DOHH2 (cell line): ENCODE results near the gene GJA1.

Experiments
- H3F3A ChIP-seq: fragments of 200-600 bp; sonication (generic), shearing (Covaris generic); 2 replicates; pipeline ENCODE4 v1.6.0; 2016; ENCODE audit warnings: antibody characterized with exemption, mild to moderate bottlenecking; ENCODE audit not compliant: control insufficient read depth, insufficient read depth
- H3K27ac ChIP-seq: fragments of 200-600 bp; sonication (generic); 2 replicates; pipeline ENCODE4 v1.5.1; 2014; ENCODE audit warnings: low read depth, mild to moderate bottlenecking, low read length, moderate library complexity
- H3K27me3 ChIP-seq: fragments of 200-600 bp; sonication (generic); 2 replicates; pipeline ENCODE4 v1.6.1; 2014; ENCODE audit warnings: mild to moderate bottlenecking, low read length, mixed read lengths; ENCODE audit not compliant: control insufficient read depth
- H3K36me3 ChIP-seq: fragments of 200-600 bp; sonication (generic); 2 replicates; pipeline ENCODE4 v1.6.1; 2014; ENCODE audit warnings: mild to moderate bottlenecking, low read length, moderate library complexity, mixed read lengths; ENCODE audit not compliant: control insufficient read depth
- H3K4me1 ChIP-seq: fragments of 200-600 bp; sonication (generic); 2 replicates; pipeline ENCODE4 v1.6.1; 2014; ENCODE audit warnings: mild to moderate bottlenecking, low read length, mixed read lengths; ENCODE audit not compliant: control insufficient read depth
- H3K4me2 ChIP-seq: fragments of 200-600 bp; sonication (generic); 2 replicates; pipeline ENCODE4 v1.6.0; 2014; ENCODE audit warnings: mild to moderate bottlenecking, low read length, moderate library complexity
- H3K4me3 ChIP-seq: fragments of 200-600 bp; sonication (generic); 2 replicates; pipeline ENCODE4 v1.5.1; 2014; ENCODE audit warnings: mild to moderate bottlenecking, low read length, mixed read lengths
- H3K79me2 ChIP-seq: fragments of 200-600 bp; sonication (generic); 2 replicates; pipeline ENCODE4 v1.6.1; 2014; ENCODE audit warnings: mild to moderate bottlenecking, low read length, mixed read lengths; ENCODE audit not compliant: control insufficient read depth
- H3K9me2 ChIP-seq: fragments of 200-600 bp; sonication (generic); replicated peaks from 2 replicates; pipeline ENCODE4 v1.6.1; 2014; ENCODE audit warnings: mild to moderate bottlenecking, low read length, mixed read lengths; ENCODE audit not compliant: control insufficient read depth
- H3K9me3 ChIP-seq: fragments of 200-600 bp; sonication (generic); 2 replicates; pipeline ENCODE4 v1.6.1; 2014; ENCODE audit warnings: antibody characterized with exemption, low read length, mixed read lengths; ENCODE audit not compliant: control insufficient read depth, insufficient read depth
- H4K20me1 ChIP-seq: fragments of 200-600 bp; sonication (generic); 2 replicates; pipeline ENCODE4 v1.6.0; 2014; ENCODE audit warnings: low read depth, mild to moderate bottlenecking, antibody characterized with exemption, low read length, moderate library complexity; ENCODE audit not compliant: control insufficient read depth, insufficient read depth
- CTCF ChIP-seq: fragments of 200-600 bp; sonication (generic); IDR thresholded peaks from one replicate; pipeline ENCODE4 v1.5.1; 2014; ENCODE audit warnings: antibody characterized with exemption, mild to moderate bottlenecking, low read depth, low read length; ENCODE audit not compliant: poor library complexity, severe bottlenecking
- EZH2phosphoT487 ChIP-seq: fragments of 200-600 bp; sonication (generic); IDR thresholded peaks from 2 replicates; pipeline ENCODE4 v1.6.1; 2017; ENCODE audit warnings: borderline replicate concordance, mild to moderate bottlenecking, antibody characterized with exemption, low read length, moderate library complexity, mixed read lengths

The GJA1 gene

GRCh38 chr6:121418346-121418745 is 17.1 kb upstream of the GJA1 start:
- Histone ChIP-seq H3K79me2 (no peaks in the 10 kb centered on the region), H3K9me3 (no peaks in the 10 kb centered on the region), H3K9me2 (no peaks in the 10 kb centered on the region), H3F3A (no peaks in the 10 kb centered on the region), H4K20me1 (no peaks in the 10 kb centered on the region), H3K27me3 (no peaks in the 10 kb centered on the region), H3K4me2 (no peak overlapping the region), H3K36me3 (no peaks in the 10 kb centered on the region), H3K27ac (no peak overlapping the region), H3K4me1 (no peaks in the 10 kb centered on the region), H3K4me3 (no peak overlapping the region)
- TF ChIP-seq CTCF (no peak), EZH2phosphoT487 (no peak)

GRCh38 chr6:121426686-121427085 is 8.8 kb upstream of the GJA1 start:
- no peaks in the 10 kb centered on the region for H3K9me2 ChIP-seq
- no peaks in the 10 kb centered on the region for H3K9me3 ChIP-seq
- H3K36me3 ChIP-seq, result no peaks in the 10 kb centered on the region
- no peaks in the 10 kb centered on the region for H3K4me1 ChIP-seq
- H3K4me2 ChIP-seq, result no peak overlapping the region
- H3F3A ChIP-seq, result no peaks in the 10 kb centered on the region
- no peak overlapping the region for H3K4me3 ChIP-seq
- no peaks in the 10 kb centered on the region for H4K20me1 ChIP-seq
- no peaks in the 10 kb centered on the region for H3K27me3 ChIP-seq
- no peak for TF ChIP-seq EZH2phosphoT487
- TF ChIP-seq CTCF, result no peak
- no peak overlapping the region for H3K27ac ChIP-seq
- no peaks in the 10 kb centered on the region for H3K79me2 ChIP-seq

GRCh38 chr6:121428872-121429756 is 6.3 kb upstream of the GJA1 start:
- Histone ChIP-seq H3K9me2 (no peaks in the 10 kb centered on the region), H3K27me3 (no peaks in the 10 kb centered on the region), H3K4me1 (no peaks in the 10 kb centered on the region), H3K79me2 (no peaks in the 10 kb centered on the region), H3K4me2 (no peak overlapping the region), H3F3A (no peaks in the 10 kb centered on the region), H3K27ac (no peak overlapping the region), H3K9me3 (no peaks in the 10 kb centered on the region), H3K4me3 (no peak overlapping the region), H4K20me1 (no peaks in the 10 kb centered on the region), H3K36me3 (no peaks in the 10 kb centered on the region)
- TF ChIP-seq EZH2phosphoT487, result no peak
- no peak for TF ChIP-seq CTCF
